Tibial nerve (tissue), 4 donors: Measurements from ENCODE around the gene LIN7C. TPM values are rescaled to one million over a fixed set of nuclear protein-coding genes. Genes with fewer than 3 reads are reported as not detected.
A peak's percentile ranks its signal among the peaks of the same experiment; 100 is the strongest.

Experiments
- DNase-seq, 2 donors: peaks; one replicate each; pipeline ENCODE4 v3.0.0-alpha.2; 2019; ENCODE audit warnings: low spot score in 2 of 2
- H3K27ac ChIP-seq, 4 donors: fragments of 200-600 bp; sonication (generic) in 3 of 4; one replicate each; pipeline ENCODE4 v1.5.1; 2017 to 2019; ENCODE audit warnings: mild to moderate bottlenecking in 1 of 4
- H3K27me3 ChIP-seq, 2 donors: fragments of 200-600 bp; sonication (generic) in 1 of 2; one replicate each; pipeline versions ENCODE4 v1.5.1 to v1.6.0; 2017 to 2019
- H3K36me3 ChIP-seq, 3 donors: fragments of 200-600 bp; sonication (generic); one replicate each; pipeline ENCODE4 v1.5.1; 2018 to 2019
- H3K4me1 ChIP-seq, 4 donors: fragments of 200-600 bp; sonication (generic) in 3 of 4; one replicate each; pipeline ENCODE4 v1.5.1; 2017 to 2019
- H3K4me3 ChIP-seq, 4 donors: fragments of 200-600 bp; sonication (generic) in 3 of 4; one replicate each; pipeline ENCODE4 v1.5.1; 2017 to 2019; ENCODE audit warnings: mild to moderate bottlenecking in 1 of 4, moderate library complexity in 1 of 4
- H3K9me3 ChIP-seq, 4 donors: fragments of 200-600 bp; sonication (generic) in 3 of 4; one replicate each; pipeline ENCODE4 v1.5.1; 2017 to 2019
- EP300 ChIP-seq, 2 donors: sonication (generic); formaldehyde crosslinking; IDR thresholded peaks; one replicate each; pipeline ENCODE4 v1.6.1; 2017; ENCODE audit warnings: antibody characterized with exemption in 2 of 2, mild to moderate bottlenecking in 1 of 2
- POLR2A ChIP-seq, 2 donors: fragments of 450-650 bp; IDR thresholded peaks; one replicate each; pipeline ENCODE4 v1.6.1; 2017; ENCODE audit warnings: antibody characterized with exemption in 2 of 2, mild to moderate bottlenecking in 2 of 2, moderate library complexity in 2 of 2
- WGBS, 2 donors: methylation state at CpG; one replicate each; pipeline ENCODE4 v1.1.5; 2018; 5-methylcytosine and 5-hydroxymethylcytosine counted together
- total RNA-seq, 4 donors: library from RNA; depleted of rRNA; stranded (reverse); fragments of >200 nt; gene quantifications; one replicate each; pipeline ENCODE4 v1.1.0, GENCODE V29; 2016
- TF ChIP-seq, protein P1 (sequence below), 5 experiments: fragments of 200-600 bp in 3 of 5; fragments of 450-650 bp in 2 of 5; sonication (generic) in 3 of 5; IDR thresholded peaks; one replicate each; pipeline ENCODE4 v1.5.1; 2016 to 2019; ENCODE audit warnings: antibody characterized with exemption in 5 of 5, mild to moderate bottlenecking in 3 of 5, moderate library complexity in 2 of 5

LIN7C gene
- total RNA-seq, 4 donors from 2014 or later, result 25.7 to 41.5 (median 36.2) TPM

DNA sequence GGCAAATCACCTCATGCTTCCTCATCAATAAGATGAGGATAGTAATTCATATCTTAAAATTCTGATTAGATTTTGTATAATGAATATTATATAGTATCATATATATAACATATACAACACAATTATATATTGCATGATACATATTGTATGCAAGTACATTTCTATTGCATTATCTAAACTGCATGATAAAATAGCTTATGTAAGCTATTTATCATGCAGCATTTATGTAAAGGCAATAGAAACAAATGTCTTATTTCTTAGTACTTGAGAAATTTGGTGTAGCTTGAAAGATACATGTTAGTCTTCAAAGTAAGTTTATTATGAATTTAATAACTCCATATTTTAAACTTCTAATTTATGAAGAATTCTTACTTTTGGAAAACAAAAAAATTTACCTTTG is 5.5 kb downstream of the LIN7C start:
- Histone ChIP-seq H3K27me3 (no peaks in the 10 kb centered on the region), H3K36me3 (peaks cover 0 to 35% (median 5%) of the 10 kb centered on the region in 3 donors), H3K9me3 (no peaks in the 10 kb centered on the region), H3K4me1 (peaks cover 0 to 54% (median 14%) of the 10 kb centered on the region in 4 donors), H3K27ac (no peak overlapping the region), H3K4me3 (no peak overlapping the region)
- DNase-seq, result no peak
- no peak for TF ChIP-seq EP300 (IDR thresholded peaks at IDR 0.05)

DNA sequence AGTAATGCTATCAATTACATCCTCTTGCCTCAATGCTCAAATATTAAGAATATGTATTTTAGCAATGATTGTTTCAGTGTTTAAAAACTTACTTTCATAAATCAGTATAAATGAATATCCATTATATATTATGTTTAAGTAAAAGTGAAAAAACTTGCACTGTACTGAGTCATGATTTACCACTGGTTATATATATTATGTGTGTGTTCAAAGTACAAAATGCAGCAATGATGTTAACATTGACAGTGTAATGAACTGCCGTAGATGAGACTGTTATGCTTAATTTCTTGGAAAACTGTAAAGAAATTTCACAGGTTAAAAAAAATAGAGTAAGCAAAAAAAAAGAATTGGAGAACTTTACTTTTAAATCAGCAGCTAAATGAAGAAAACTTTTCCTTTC is 8.7 kb downstream of the LIN7C start:
- Histone ChIP-seq H3K36me3 (peaks cover 0 to 33% (median 5%) of the 10 kb centered on the region in 3 donors), H3K27me3 (no peaks in the 10 kb centered on the region), H3K4me1 (peaks cover 0 to 32% (median 3%) of the 10 kb centered on the region in 4 donors), H3K27ac (no peak overlapping the region), H3K4me3 (no peak overlapping the region), H3K9me3 (no peaks in the 10 kb centered on the region)
- no peak for DNase-seq
- WGBS, 2 donors, result 81 to 86% methylated on average over 1 of the region's 1 CpG
- no peak for TF ChIP-seq EP300 (IDR thresholded peaks at IDR 0.05)
- no peak for TF ChIP-seq POLR2A (IDR thresholded peaks at IDR 0.05)
- TF ChIP-seq, protein P1, sequence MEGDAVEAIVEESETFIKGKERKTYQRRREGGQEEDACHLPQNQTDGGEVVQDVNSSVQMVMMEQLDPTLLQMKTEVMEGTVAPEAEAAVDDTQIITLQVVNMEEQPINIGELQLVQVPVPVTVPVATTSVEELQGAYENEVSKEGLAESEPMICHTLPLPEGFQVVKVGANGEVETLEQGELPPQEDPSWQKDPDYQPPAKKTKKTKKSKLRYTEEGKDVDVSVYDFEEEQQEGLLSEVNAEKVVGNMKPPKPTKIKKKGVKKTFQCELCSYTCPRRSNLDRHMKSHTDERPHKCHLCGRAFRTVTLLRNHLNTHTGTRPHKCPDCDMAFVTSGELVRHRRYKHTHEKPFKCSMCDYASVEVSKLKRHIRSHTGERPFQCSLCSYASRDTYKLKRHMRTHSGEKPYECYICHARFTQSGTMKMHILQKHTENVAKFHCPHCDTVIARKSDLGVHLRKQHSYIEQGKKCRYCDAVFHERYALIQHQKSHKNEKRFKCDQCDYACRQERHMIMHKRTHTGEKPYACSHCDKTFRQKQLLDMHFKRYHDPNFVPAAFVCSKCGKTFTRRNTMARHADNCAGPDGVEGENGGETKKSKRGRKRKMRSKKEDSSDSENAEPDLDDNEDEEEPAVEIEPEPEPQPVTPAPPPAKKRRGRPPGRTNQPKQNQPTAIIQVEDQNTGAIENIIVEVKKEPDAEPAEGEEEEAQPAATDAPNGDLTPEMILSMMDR (IDR thresholded peaks at IDR 0.05), result no peak

DNA sequence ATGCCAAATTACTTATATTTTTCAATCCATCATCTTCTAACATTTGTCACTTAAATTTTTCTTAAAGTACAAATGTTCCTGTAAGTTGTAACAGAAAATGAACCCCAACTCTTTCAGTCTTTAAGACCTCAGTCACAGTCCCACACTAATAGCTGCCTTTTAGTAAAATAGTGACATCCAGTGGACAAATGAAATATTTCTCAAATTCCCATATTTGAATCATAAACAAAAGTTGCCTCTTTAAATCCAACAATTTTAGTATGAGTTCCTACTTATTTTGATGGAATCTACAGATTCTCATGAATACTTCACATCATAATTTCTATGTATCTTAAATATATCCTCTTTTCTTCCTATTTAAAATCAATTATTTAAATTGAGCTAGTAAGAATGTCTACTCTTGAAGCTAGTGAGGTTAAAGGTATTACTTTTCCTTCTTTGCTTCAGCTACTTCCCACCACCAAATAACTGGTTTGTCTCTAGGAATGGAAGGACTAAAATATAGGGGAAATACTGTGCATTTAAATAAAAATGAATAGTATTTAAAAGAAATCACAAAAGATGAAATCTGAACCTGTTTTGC is 9.2 kb downstream of the LIN7C start:
- TF ChIP-seq EP300 (IDR thresholded peaks at IDR 0.05), result no peak
- TF ChIP-seq, protein P1 (IDR thresholded peaks at IDR 0.05), result peak; percentile 20 to 55 (median 40)
- DNase-seq, result no peak
- Histone ChIP-seq H3K4me1 (peaks cover 0 to 27% (median 3%) of the 10 kb centered on the region in 4 donors), H3K27me3 (no peaks in the 10 kb centered on the region), H3K4me3 (no peak overlapping the region), H3K27ac (no peak overlapping the region), H3K9me3 (no peaks in the 10 kb centered on the region), H3K36me3 (peaks cover 0 to 38% (median 5%) of the 10 kb centered on the region in 3 donors)

DNA sequence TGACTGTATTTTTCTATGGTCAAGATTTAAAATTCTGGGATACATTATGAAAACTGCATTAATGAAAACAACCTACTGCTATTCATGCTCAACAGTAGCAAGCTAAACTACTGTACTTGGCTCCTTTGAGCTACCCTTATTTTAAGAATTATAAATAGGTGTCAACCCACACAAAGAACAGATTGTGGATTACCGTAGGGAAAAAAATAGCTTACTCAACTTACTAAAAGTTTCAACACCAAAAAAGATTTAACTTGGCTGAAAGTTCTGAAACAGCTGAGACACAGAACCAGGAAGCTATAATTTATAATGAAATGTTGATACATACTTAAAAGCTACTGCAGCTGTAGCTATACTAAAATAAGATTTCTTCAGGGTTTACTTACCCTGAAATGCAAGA is 10.1 kb downstream of the LIN7C start:
- no peak for DNase-seq
- no peak overlapping the region for H3K27ac ChIP-seq
- 13 to 21% methylated on average over 1 of the region's 1 CpG for WGBS, 2 donors
- TF ChIP-seq, protein P1 (IDR thresholded peaks at IDR 0.05), result no peak
- no peak for TF ChIP-seq EP300 (IDR thresholded peaks at IDR 0.05)
- no peaks in the 10 kb centered on the region for H3K9me3 ChIP-seq
- H3K27me3 ChIP-seq, result no peaks in the 10 kb centered on the region
- H3K4me1 ChIP-seq, result peaks cover 0 to 26% (median 3%) of the 10 kb centered on the region in 4 donors
- H3K4me3 ChIP-seq, result no peak overlapping the region
- H3K36me3 ChIP-seq, result peaks cover 0 to 47% (median 6%) of the 10 kb centered on the region in 3 donors

DNA sequence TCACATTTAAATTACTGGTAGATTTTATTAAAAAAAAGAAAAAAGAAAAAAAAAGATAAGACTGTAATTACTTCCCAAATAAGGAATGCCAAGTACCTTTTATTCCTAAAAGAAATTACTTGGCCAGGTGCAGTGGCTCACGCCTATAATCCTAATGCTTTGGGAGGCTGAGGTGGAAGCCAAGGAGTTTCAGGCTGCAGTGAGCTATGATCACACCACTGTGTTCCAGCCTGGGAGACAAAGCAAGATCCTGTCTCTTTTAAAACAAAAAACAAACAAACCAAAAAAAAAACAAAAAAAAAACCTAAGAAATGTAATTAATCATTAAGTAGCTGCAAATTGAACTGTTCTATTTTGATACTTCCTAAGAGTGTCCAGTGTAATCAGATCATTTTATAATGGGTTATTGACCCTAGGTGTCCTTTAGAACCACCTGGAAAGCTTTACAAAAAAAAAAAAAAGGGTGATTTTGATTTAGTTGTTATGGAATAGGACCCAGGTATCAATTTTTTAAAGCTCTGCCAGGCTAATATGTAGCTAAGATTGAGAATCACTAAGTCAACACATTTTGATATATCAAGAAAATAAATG is 10.8 kb downstream of the LIN7C start:
- TF ChIP-seq POLR2A (IDR thresholded peaks at IDR 0.05), result no peak
- TF ChIP-seq, protein P1 (IDR thresholded peaks at IDR 0.05), result no peak
- TF ChIP-seq EP300 (IDR thresholded peaks at IDR 0.05), result no peak
- H3K27me3 ChIP-seq, result no peaks in the 10 kb centered on the region
- H3K4me1 ChIP-seq, result peaks cover 0 to 26% (median 3%) of the 10 kb centered on the region in 4 donors
- no peaks in the 10 kb centered on the region for H3K9me3 ChIP-seq
- H3K4me3 ChIP-seq, result no peak overlapping the region
- no peak for DNase-seq
- 89 to 97% methylated on average over 1 of the region's 1 CpG for WGBS, 2 donors
- no peak overlapping the region for H3K27ac ChIP-seq
- peaks cover 0 to 50% (median 12%) of the 10 kb centered on the region in 3 donors for H3K36me3 ChIP-seq
